ENCODE data around the gene GDAP2.
A peak's percentile ranks its signal among the peaks of the same experiment; 100 is the strongest.
"Not testable (repeated sequence)": the region's sequence is repeated elsewhere in the genome, so short reads cannot be mapped to it uniquely, and the experiment has no call there.

GDAP2 gene

GRCh38 chr1:117899801-117900200 lies 29.6 kb downstream of the GDAP2 start:
- no peak for DNase-seq (ENCODE audit: low read depth)

- no peak for DNase-seq (ENCODE audit: low read depth)
Observed at GRCh38 chr1:117897551-117897950, 31.9 kb downstream of the GDAP2 start.

- DNase-seq (ENCODE audit: low read depth): peak; percentile 37
Observed at GRCh38 chr1:117895482-117896114, 33.8 kb downstream of the GDAP2 start.

- DNase-seq (ENCODE audit: low read depth): no peak
Observed at GRCh38 chr1:117894078-117894477, 35.3 kb downstream of the GDAP2 start.

GRCh38 chr1:117892512-117892911 lies 36.9 kb downstream of the GDAP2 start:
- DNase-seq (ENCODE audit: low read depth): no peak

- no peak for DNase-seq (ENCODE audit: low read depth)
Observed at GRCh38 chr1:117890452-117890851, 39.0 kb downstream of the GDAP2 start.

GRCh38 chr1:117886101-117886795 lies 43.2 kb downstream of the GDAP2 start:
- no peak for DNase-seq (ENCODE audit: low read depth)

GRCh38 chr1:117883616-117884015 lies 45.8 kb downstream of the GDAP2 start:
- no peak for DNase-seq (ENCODE audit: low read depth)

- no peak for DNase-seq (ENCODE audit: low read depth)
Observed at GRCh38 chr1:117879284-117879683, 50.1 kb downstream of the GDAP2 start.

- DNase-seq (ENCODE audit: low read depth): no peak
Observed at GRCh38 chr1:117877823-117878222, 51.6 kb downstream of the GDAP2 start.

GRCh38 chr1:117871013-117871412 lies 58.4 kb downstream of the GDAP2 start:
- DNase-seq (ENCODE audit: low read depth): no peak

- DNase-seq (ENCODE audit: low read depth): no peak
Observed at GRCh38 chr1:117861694-117862093, 67.7 kb downstream of the GDAP2 start.

- peak; percentile 72 for DNase-seq (ENCODE audit: low read depth)
Observed at GRCh38 chr1:117860896-117861610, 68.4 kb downstream of the GDAP2 start.

GRCh38 chr1:117859901-117860300 lies 69.5 kb downstream of the GDAP2 start:
- no peak for DNase-seq (ENCODE audit: low read depth)

GRCh38 chr1:117857418-117857817 lies 72.0 kb downstream of the GDAP2 start:
- DNase-seq (ENCODE audit: low read depth): no peak

GRCh38 chr1:117852853-117853553 lies 76.4 kb downstream of the GDAP2 start:
- no peak for DNase-seq (ENCODE audit: low read depth)

GRCh38 chr1:117851687-117852086 lies 77.7 kb downstream of the GDAP2 start:
- DNase-seq (ENCODE audit: low read depth): no peak

- no peak for DNase-seq (ENCODE audit: low read depth)
Observed at GRCh38 chr1:117846674-117847425, 82.6 kb downstream of the GDAP2 start.

- DNase-seq (ENCODE audit: low read depth): not testable (repeated sequence)
Observed at GRCh38 chr1:117844478-117844877, 84.9 kb downstream of the GDAP2 start.

- DNase-seq (ENCODE audit: low read depth): no peak
Observed at GRCh38 chr1:117843791-117844190, 85.6 kb downstream of the GDAP2 start.

GRCh38 chr1:117842408-117843170 lies 86.8 kb downstream of the GDAP2 start:
- DNase-seq (ENCODE audit: low read depth): no peak
